ENCODE results near the gene THBS3.
"Not testable (repeated sequence)": the region's sequence is repeated elsewhere in the genome, so short reads cannot be mapped to it uniquely, and the experiment has no call there.

THBS3 gene

DNA sequence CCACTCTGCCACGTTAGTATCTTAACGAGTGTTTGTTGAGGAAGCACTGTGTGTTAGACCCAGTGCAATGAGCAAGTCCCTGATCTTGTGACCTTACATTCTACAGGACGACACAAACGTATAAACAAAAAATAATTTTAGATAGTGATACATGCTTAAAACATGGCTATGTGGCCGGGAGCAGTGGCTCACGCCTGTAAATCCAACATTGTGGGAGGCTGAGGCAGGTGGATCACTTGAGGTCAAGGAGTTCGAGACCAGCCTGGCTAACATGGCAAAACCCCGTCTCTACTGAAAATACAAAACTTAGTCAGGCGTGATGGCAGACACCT is 20.4 kb upstream of the THBS3 start:
- TF ChIP-seq, protein P1, sequence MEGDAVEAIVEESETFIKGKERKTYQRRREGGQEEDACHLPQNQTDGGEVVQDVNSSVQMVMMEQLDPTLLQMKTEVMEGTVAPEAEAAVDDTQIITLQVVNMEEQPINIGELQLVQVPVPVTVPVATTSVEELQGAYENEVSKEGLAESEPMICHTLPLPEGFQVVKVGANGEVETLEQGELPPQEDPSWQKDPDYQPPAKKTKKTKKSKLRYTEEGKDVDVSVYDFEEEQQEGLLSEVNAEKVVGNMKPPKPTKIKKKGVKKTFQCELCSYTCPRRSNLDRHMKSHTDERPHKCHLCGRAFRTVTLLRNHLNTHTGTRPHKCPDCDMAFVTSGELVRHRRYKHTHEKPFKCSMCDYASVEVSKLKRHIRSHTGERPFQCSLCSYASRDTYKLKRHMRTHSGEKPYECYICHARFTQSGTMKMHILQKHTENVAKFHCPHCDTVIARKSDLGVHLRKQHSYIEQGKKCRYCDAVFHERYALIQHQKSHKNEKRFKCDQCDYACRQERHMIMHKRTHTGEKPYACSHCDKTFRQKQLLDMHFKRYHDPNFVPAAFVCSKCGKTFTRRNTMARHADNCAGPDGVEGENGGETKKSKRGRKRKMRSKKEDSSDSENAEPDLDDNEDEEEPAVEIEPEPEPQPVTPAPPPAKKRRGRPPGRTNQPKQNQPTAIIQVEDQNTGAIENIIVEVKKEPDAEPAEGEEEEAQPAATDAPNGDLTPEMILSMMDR (IDR thresholded peaks at IDR 0.05; ENCODE audit: low read depth, low read length): no peak

DNA sequence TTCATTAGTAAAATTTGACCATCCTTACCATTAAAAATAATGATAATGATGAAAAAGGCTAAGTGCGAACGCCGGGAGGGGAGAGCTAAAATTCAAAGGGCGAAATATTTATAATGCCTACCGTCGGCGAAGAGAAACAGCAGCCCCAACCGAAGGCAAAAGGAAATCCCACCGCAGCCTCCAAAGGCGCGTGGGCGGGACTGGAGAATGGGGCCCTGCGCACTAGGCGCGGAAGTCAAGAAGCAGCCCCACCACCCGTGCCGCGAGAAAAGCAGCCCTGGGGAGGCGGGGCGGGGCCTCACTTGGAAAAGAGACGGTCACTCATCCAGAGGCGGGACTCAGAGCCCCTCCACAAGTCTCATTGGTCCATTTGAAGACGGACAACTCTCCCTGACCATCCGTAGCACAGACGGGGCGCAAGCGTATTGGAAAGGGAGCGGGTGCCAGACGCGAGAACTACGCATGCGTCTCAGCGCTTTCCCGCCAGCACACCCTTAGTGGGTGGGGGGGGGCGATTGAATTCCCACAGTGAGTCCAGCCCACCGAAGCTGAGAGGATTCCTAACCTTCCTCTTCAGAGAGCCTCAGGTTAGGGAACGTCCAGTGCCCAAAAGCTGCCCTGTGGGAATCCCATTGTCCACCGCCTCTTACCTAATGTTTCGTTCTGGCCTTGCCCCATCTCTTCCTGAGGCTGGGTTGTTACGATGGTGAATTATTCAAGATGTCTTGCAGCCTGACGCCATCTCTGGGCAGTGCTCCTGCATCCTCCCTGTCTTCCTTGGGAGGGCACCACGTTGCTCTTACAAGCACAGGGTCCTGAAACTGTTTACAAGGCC is 19.8 kb upstream of the THBS3 start:
- H3K4me3 ChIP-seq (ENCODE audit: low read depth, low read length): peak overlapping the region; percentile 77
- TF ChIP-seq, protein P1 (IDR thresholded peaks at IDR 0.05; ENCODE audit: low read depth, low read length): no peak
- in situ Hi-C loops (cut with HindIII; ENCODE audit: low sequenced_read_pairs): no loop called here
- DNase-seq (ENCODE audit: low read depth, low spot score): peak; percentile 99

More for the DNA sequence above, 20.4 kb upstream of the THBS3 start:
- H3K4me3 ChIP-seq (ENCODE audit: low read depth, low read length): peak overlapping the region; percentile 34
- DNase-seq (ENCODE audit: low read depth, low spot score): no peak
- in situ Hi-C loops (cut with HindIII; ENCODE audit: low sequenced_read_pairs): no loop called here

- TF ChIP-seq, protein P1 (IDR thresholded peaks at IDR 0.05; ENCODE audit: low read depth, low read length): no peak
- in situ Hi-C loops (cut with HindIII; ENCODE audit: low sequenced_read_pairs): no loop called here
Observed at GRCh38 chr1:155226910-155227260, 19.2 kb upstream of the THBS3 start.

GRCh38 chr1:155226188-155226909 is 18.7 kb upstream of the THBS3 start:
- TF ChIP-seq, protein P1 (IDR thresholded peaks at IDR 0.05; ENCODE audit: low read depth, low read length): peak; percentile 68
- peak overlapping the region; percentile 77 for H3K4me3 ChIP-seq (ENCODE audit: low read depth, low read length)
- in situ Hi-C loops (cut with HindIII; ENCODE audit: low sequenced_read_pairs): no loop called here
- peak; percentile 81 for DNase-seq (ENCODE audit: low read depth, low spot score)

More at GRCh38 chr1:155226910-155227260, 19.2 kb upstream of the THBS3 start:
- peak overlapping the region; percentile 77 for H3K4me3 ChIP-seq (ENCODE audit: low read depth, low read length)
- DNase-seq (ENCODE audit: low read depth, low spot score): no peak

DNA sequence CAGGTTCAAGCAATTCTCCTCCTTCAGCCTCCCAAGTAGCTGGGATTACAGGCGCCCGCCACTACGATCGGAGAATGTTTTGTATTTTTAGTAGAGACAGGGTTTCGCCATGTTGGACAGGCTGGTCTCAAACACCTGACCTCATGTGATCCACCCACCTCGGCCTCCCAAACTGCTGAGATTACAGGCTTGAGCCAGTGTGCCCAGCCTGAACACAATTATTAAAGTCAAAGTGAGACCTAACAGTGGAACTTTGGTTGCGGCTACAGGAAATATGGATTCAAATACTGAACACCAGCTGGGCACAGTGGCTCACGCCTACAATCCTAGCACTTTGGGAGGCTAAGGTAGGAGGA is 17.7 kb upstream of the THBS3 start:
- H3K4me3 ChIP-seq (ENCODE audit: low read depth, low read length); in situ Hi-C loops (cut with HindIII; ENCODE audit: low sequenced_read_pairs); DNase-seq (ENCODE audit: low read depth, low spot score): not testable (repeated sequence)

- TF ChIP-seq, protein P1 (IDR thresholded peaks at IDR 0.05; ENCODE audit: low read depth, low read length): no peak
- H3K4me3 ChIP-seq (ENCODE audit: low read depth, low read length): no peak overlapping the region
- DNase-seq (ENCODE audit: low read depth, low spot score): no peak
- in situ Hi-C loops (cut with HindIII; ENCODE audit: low sequenced_read_pairs): no loop called here
Observed at GRCh38 chr1:155223047-155223446, 15.3 kb upstream of the THBS3 start.

- in situ Hi-C loops (cut with HindIII; ENCODE audit: low sequenced_read_pairs); DNase-seq (ENCODE audit: low read depth, low spot score); H3K4me3 ChIP-seq (ENCODE audit: low read depth, low read length): not testable (repeated sequence)
Observed at GRCh38 chr1:155220211-155220965, 12.7 kb upstream of the THBS3 start.

Data from astrocyte of the spinal cord (primary cell).